Suppressor macrophage treated with lipopolysaccharide for 4 hours (primary cell): Measurements from ENCODE around the gene ACTR1B.
"Not testable (repeated sequence)": the region's sequence is repeated elsewhere in the genome, so short reads cannot be mapped to it uniquely, and the experiment has no call there.

ENCODE experiments used
- DNase-seq: peaks from one replicate; pipeline ENCODE4 v3.0.0-alpha.2; 2020

Gene ACTR1B

GRCh38 chr2:97688062-97688827, 24.4 kb upstream of the ACTR1B start:
- no peak for DNase-seq

- DNase-seq = not testable (repeated sequence)
These were observed 23.4 kb upstream of the ACTR1B start for GRCh38 chr2:97687235-97687634.

- DNase-seq = peak; percentile 39
These were observed 14.5 kb upstream of the ACTR1B start for GRCh38 chr2:97678298-97678697.

GRCh38 chr2:97677480-97677879, 13.6 kb upstream of the ACTR1B start:
- DNase-seq = no peak

GRCh38 chr2:97676620-97677019, 12.8 kb upstream of the ACTR1B start:
- no peak for DNase-seq

GRCh38 chr2:97675430-97676113, 11.7 kb upstream of the ACTR1B start:
- no peak for DNase-seq

- DNase-seq = peak; percentile 82
These were observed 10.1 kb upstream of the ACTR1B start for GRCh38 chr2:97673915-97674283.

GRCh38 chr2:97673182-97673914, 9.5 kb upstream of the ACTR1B start:
- peak; percentile 78 for DNase-seq

- peak; percentile 51 for DNase-seq
These were observed 8.8 kb upstream of the ACTR1B start for GRCh38 chr2:97672606-97673140.

- DNase-seq = no peak
These were observed 7.7 kb upstream of the ACTR1B start for GRCh38 chr2:97671526-97671925.

GRCh38 chr2:97670471-97670870, 6.6 kb upstream of the ACTR1B start:
- DNase-seq = no peak

GRCh38 chr2:97669448-97669847, 5.6 kb upstream of the ACTR1B start, which contains the start of gene C2orf92:
Gene C2orf92 (plus strand): TSS chr2:97669713. CDS start chr2:97669789, 76 bp downstream.
- no peak for DNase-seq

GRCh38 chr2:97664636-97664970, 759 bp upstream of the ACTR1B start:
- DNase-seq = peak; percentile 41

GRCh38 chr2:97663626-97663961, 250 bp downstream of the ACTR1B start:
- no peak for DNase-seq

GRCh38 chr2:97662895-97663625, 784 bp downstream of the ACTR1B start:
- DNase-seq = peak; percentile 96

GRCh38 chr2:97662386-97662894, 1.4 kb downstream of the ACTR1B start:
- DNase-seq = no peak

GRCh38 chr2:97661927-97662326, 1.9 kb downstream of the ACTR1B start:
- DNase-seq = no peak

- DNase-seq = no peak
These were observed 3.0 kb downstream of the ACTR1B start for GRCh38 chr2:97660775-97661389.

- no peak for DNase-seq
These were observed 3.6 kb downstream of the ACTR1B start for GRCh38 chr2:97660044-97660774.

- no peak for DNase-seq
These were observed 4.4 kb downstream of the ACTR1B start for GRCh38 chr2:97659256-97660043.

GRCh38 chr2:97658691-97659157, 5.1 kb downstream of the ACTR1B start:
- DNase-seq = no peak
